HCT116 (cell line): ENCODE data around the gene EIF3M.

ENCODE experiments used
- CTCF ChIP-seq, 3 experiments: fragments of 200-600 bp in 1 of 3; sonication (generic) in 1 of 3; IDR thresholded peaks in 2 of 3; conservative IDR thresholded peaks in 1 of 3; 2 replicates each; pipeline ENCODE4 v1.5.1; 2012 to 2017; ENCODE audit warnings: low read depth in 2 of 3, low read length in 2 of 3, antibody characterized with exemption in 1 of 3, borderline replicate concordance in 1 of 3, control low read depth in 1 of 3, mild to moderate bottlenecking in 1 of 3, mixed read lengths in 1 of 3, mixed run types in 1 of 3, moderate library complexity in 1 of 3; ENCODE audit not compliant: insufficient read depth in 1 of 3
- EZH2 ChIP-seq: fragments of 200-600 bp; sonication (generic); IDR thresholded peaks from 2 replicates; pipeline ENCODE4 v1.6.1; 2017; ENCODE audit warnings: antibody characterized with exemption, mixed run types
- REST ChIP-seq: IDR thresholded peaks from 2 replicates; pipeline ENCODE4 v1.6.1; 2012; ENCODE audit warnings: low read depth

GRCh38 chr11:32616903-32617302 is 33.3 kb downstream of the EIF3M start:
- TF ChIP-seq REST = no peak
- TF ChIP-seq EZH2 = no peak
- TF ChIP-seq CTCF (IDR thresholded peaks at IDR 0.05 in 2 of 3, conservative IDR thresholded peaks at IDR 0.05 in 1 of 3; ENCODE audit: borderline replicate concordance in 1 of 3, insufficient read depth in 1 of 3, low read depth in 2 of 3, low read length in 2 of 3) = no peak
